ENCODE results near the gene CBX5. TPM values are rescaled to one million over a fixed set of nuclear protein-coding genes. Genes with fewer than 3 reads are reported as not detected.

Gene CBX5
- polyA plus RNA-seq, 1 of the 3 experiments (the other 2 are of a cell fraction) = 11.6 TPM

DNA sequence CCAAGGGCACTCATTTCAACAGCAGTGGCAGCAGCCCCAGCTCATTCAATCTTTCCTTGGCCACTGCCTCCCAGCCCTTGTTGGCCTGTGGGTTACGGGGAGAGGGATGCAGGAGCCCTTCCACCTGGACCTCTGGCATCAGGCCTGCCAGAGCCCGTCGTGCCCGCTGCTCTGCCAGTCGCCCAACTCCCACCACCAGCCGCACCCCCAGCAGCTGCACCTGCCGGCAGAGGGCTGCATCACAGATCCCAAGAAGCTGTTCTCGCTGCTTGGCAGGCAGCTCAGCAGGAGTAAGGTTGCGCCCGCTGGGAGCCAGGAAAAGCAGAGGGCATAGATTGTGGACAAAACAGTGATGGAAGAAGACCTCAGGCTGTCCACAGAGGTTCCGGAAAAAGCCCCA, 97.8 kb downstream of the CBX5 start:
- no peak overlapping the region for H3K4me2 ChIP-seq
- no peak for DNase-seq
- H3K36me3 ChIP-seq (replicated peaks in 1 of 2; ENCODE audit: control insufficient read depth in 1 of 2, insufficient read depth in 2 of 2, low read length in 1 of 2) = peaks cover 4 to 22% of the 10 kb centered on the region in 2 experiments
- no peaks in the 10 kb centered on the region for H3F3A ChIP-seq (replicated peaks; ENCODE audit: insufficient read depth)
- H3K4me1 ChIP-seq (ENCODE audit: control insufficient read depth in 1 of 2, insufficient read depth in 2 of 2, low read depth in 1 of 2, low read length in 1 of 2) = peaks cover 0 to 2% of the 10 kb centered on the region in 2 experiments; a peak in 1 of 4 replicates
- H3K9me3 ChIP-seq = no peaks in the 10 kb centered on the region
- H3K27me3 ChIP-seq (ENCODE audit: insufficient read depth) = no peaks in the 10 kb centered on the region
- H3K79me2 ChIP-seq (ENCODE audit: insufficient read depth) = peaks cover 19% of the 10 kb centered on the region; the same call in 1 of the 2 replicates
- no peaks in the 10 kb centered on the region for H4K20me1 ChIP-seq (ENCODE audit: insufficient read depth)
- H3K9ac ChIP-seq = no peak overlapping the region
- no peak overlapping the region for H3K4me3 ChIP-seq (ENCODE audit: low read depth in 2 of 2, low read length in 1 of 2)
- WGBS (ENCODE audit: low lambda C conversion rate) = 100% methylated on average over 4 of the region's 11 CpGs
- H3K27ac ChIP-seq (ENCODE audit: low read depth in 2 of 2, low read length in 1 of 2) = no peak overlapping the region
- TF ChIP-seq, protein P1, sequence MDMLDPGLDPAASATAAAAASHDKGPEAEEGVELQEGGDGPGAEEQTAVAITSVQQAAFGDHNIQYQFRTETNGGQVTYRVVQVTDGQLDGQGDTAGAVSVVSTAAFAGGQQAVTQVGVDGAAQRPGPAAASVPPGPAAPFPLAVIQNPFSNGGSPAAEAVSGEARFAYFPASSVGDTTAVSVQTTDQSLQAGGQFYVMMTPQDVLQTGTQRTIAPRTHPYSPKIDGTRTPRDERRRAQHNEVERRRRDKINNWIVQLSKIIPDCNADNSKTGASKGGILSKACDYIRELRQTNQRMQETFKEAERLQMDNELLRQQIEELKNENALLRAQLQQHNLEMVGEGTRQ (IDR thresholded peaks at IDR 0.05; ENCODE audit: borderline replicate concordance, low read depth, low read length) = no peak
- TF ChIP-seq, protein P2, sequence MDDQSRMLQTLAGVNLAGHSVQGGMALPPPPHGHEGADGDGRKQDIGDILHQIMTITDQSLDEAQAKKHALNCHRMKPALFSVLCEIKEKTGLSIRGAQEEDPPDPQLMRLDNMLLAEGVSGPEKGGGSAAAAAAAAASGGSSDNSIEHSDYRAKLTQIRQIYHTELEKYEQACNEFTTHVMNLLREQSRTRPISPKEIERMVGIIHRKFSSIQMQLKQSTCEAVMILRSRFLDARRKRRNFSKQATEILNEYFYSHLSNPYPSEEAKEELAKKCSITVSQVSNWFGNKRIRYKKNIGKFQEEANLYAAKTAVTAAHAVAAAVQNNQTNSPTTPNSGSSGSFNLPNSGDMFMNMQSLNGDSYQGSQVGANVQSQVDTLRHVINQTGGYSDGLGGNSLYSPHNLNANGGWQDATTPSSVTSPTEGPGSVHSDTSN (IDR thresholded peaks at IDR 0.05) = no peak
- CTCF ChIA-PET = interaction anchor here (1.1 kb wide), 2 partner anchors 150 to 173 kb away, joined by 3 to 4 read pairs; partner anchors contain the start of gene HOXC8
- H2AFZ ChIP-seq (ENCODE audit: low read depth) = no peak overlapping the region
- POLR2A ChIA-PET = interaction anchor here (1.2 kb wide), 1 partner anchor 9 kb away, joined by 3 read pairs; no protein-coding TSS in a partner anchor
- H3K9me2 ChIP-seq = no peaks in the 10 kb centered on the region

Small RNA genes lying within 50 kb of the gene (small RNA-seq; reads per million reads assigned to genes)
- 0 reads per million in 7 experiments for gene RN7SL390P
- 0 reads per million in 7 experiments for gene RNU6-950P

Other genes starting within 250 kb of the CBX5 start
- 1.5 and 2.1 TPM in 2 replicates for gene HOXC5, start 247.1 kb downstream of the CBX5 start, polyA plus RNA-seq (2012; rRNA removed)
- 1.6 and 3.7 TPM in 2 replicates for gene HOXC4, start 226.3 kb downstream of the CBX5 start, polyA plus RNA-seq (2012; rRNA removed)
- gene SMUG1, start 91.1 kb downstream of the CBX5 start, polyA plus RNA-seq (2012; rRNA removed) = 61.3 and 78.4 TPM in 2 replicates
- 773 and 841 TPM in 2 replicates for gene HNRNPA1, start 604 bp upstream of the CBX5 start, polyA plus RNA-seq (2012; rRNA removed)
- 0.16 and 0.25 TPM in 2 replicates for gene NFE2, start 20.9 kb upstream of the CBX5 start, polyA plus RNA-seq (2012; rRNA removed)
- gene COPZ1, start 45.0 kb upstream of the CBX5 start, polyA plus RNA-seq (2012; rRNA removed) = 111 and 156 TPM in 2 replicates
- gene GPR84, start 84.4 kb upstream of the CBX5 start, polyA plus RNA-seq (2012; rRNA removed) = 0.03 TPM in 1 of 2 replicates, not detected in the other
- gene ZNF385A, start 104.6 kb upstream of the CBX5 start, polyA plus RNA-seq (2012; rRNA removed) = 1.5 and 2.6 TPM in 2 replicates
- gene ITGA5, start 139.1 kb upstream of the CBX5 start, polyA plus RNA-seq (2012; rRNA removed) = 35.0 and 52.5 TPM in 2 replicates
- gene GTSF1, start 193.5 kb upstream of the CBX5 start, polyA plus RNA-seq (2012; rRNA removed) = 36.0 and 37.3 TPM in 2 replicates
- gene NCKAP1L, start 217.6 kb upstream of the CBX5 start, polyA plus RNA-seq (2012; rRNA removed) = 0.03 TPM in 2 replicates

Measured in SK-N-SH (cell line).